GM12878 (cell line): Measurements from ENCODE around the gene PLEKHS1.
"Not testable (repeated sequence)": the region's sequence is repeated elsewhere in the genome, so short reads cannot be mapped to it uniquely, and the experiment has no call there.

Source experiments
- EZH2 ChIP-seq: IDR thresholded peaks from 2 replicates; pipeline ENCODE4 v1.6.1; 2012; ENCODE audit warnings: low read depth, mild to moderate bottlenecking, control low read depth, inconsistent platforms, low read length, borderline replicate concordance; ENCODE audit not compliant: control insufficient read depth
- MYC ChIP-seq: IDR thresholded peaks from 2 replicates; pipeline ENCODE4 v1.6.1; 2011; ENCODE audit warnings: mild to moderate bottlenecking, low read length, moderate library complexity, inconsistent platforms; ENCODE audit not compliant: insufficient read depth, insufficient replicate concordance, insufficient read length, severe bottlenecking
- PAX8 ChIP-seq: fragments of 450-650 bp; IDR thresholded peaks from 2 replicates; pipeline ENCODE4 v1.6.1; 2017; ENCODE audit warnings: mild to moderate bottlenecking, moderate library complexity
- POLR2A ChIP-seq: IDR thresholded peaks from 2 replicates; pipeline ENCODE4 v1.6.1; 2011; ENCODE audit warnings: low read depth, mild to moderate bottlenecking, low read length
- POLR2AphosphoS5 ChIP-seq: IDR thresholded peaks from 2 replicates; pipeline ENCODE4 v1.6.1; 2011; ENCODE audit warnings: mild to moderate bottlenecking, low read length, inconsistent platforms
- SP1 ChIP-seq: IDR thresholded peaks from one replicate; pipeline ENCODE4 v1.6.1; 2011; ENCODE audit warnings: low read depth, low read length
- YY1 ChIP-seq: IDR thresholded peaks from 2 replicates; pipeline ENCODE4 v1.6.1; 2011; ENCODE audit warnings: low read depth, mild to moderate bottlenecking, low read length
- TF ChIP-seq, protein P1 (sequence below), 3 experiments: IDR thresholded peaks in 2 of 3; conservative IDR thresholded peaks in 1 of 3; 2 replicates each; pipeline ENCODE4 v1.5.1; 2011; ENCODE audit warnings: low read depth in 3 of 3, low read length in 3 of 3, mild to moderate bottlenecking in 3 of 3, control low read depth in 2 of 3, moderate library complexity in 2 of 3, inconsistent platforms in 1 of 3, mixed read lengths in 1 of 3; ENCODE audit not compliant: control insufficient read depth in 2 of 3, insufficient read depth in 1 of 3; ENCODE audit errors: extremely low read depth in 1 of 3

DNA sequence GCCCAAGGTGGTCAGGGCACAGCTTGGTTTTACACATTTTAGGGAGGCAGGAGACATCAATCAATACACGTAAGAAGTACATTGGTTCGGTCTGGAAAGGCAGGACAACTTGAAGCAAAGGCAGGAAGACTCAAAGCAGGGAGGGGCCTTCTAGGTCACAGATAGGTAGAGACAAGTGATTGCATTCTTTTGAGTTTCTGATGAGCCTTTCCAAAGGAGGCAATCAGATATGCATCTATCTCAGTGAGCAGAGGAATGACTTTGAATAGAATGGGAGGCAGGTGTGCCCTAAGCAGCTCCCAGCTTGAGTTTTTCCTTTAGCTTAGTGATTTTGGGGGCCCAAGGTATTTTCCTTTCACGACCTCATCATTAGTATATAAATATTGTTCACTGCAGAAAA lies 69.8 kb downstream of the PLEKHS1 start:
- TF ChIP-seq POLR2AphosphoS5, SP1, PAX8, EZH2, MYC, POLR2A, YY1: not testable (repeated sequence)
- TF ChIP-seq, protein P1, sequence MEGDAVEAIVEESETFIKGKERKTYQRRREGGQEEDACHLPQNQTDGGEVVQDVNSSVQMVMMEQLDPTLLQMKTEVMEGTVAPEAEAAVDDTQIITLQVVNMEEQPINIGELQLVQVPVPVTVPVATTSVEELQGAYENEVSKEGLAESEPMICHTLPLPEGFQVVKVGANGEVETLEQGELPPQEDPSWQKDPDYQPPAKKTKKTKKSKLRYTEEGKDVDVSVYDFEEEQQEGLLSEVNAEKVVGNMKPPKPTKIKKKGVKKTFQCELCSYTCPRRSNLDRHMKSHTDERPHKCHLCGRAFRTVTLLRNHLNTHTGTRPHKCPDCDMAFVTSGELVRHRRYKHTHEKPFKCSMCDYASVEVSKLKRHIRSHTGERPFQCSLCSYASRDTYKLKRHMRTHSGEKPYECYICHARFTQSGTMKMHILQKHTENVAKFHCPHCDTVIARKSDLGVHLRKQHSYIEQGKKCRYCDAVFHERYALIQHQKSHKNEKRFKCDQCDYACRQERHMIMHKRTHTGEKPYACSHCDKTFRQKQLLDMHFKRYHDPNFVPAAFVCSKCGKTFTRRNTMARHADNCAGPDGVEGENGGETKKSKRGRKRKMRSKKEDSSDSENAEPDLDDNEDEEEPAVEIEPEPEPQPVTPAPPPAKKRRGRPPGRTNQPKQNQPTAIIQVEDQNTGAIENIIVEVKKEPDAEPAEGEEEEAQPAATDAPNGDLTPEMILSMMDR (IDR thresholded peaks at IDR 0.05 in 2 of 3, conservative IDR thresholded peaks at IDR 0.05 in 1 of 3; ENCODE audit: control insufficient read depth in 2 of 3, extremely low read depth in 1 of 3, insufficient read depth in 1 of 3, low read depth in 3 of 3, low read length in 3 of 3): not testable (repeated sequence)
